Inflammatory macrophage treated with lipopolysaccharide for 1 hour (primary cell): ENCODE measurements around the gene DNAAF1.
"Not testable (repeated sequence)": the region's sequence is repeated elsewhere in the genome, so short reads cannot be mapped to it uniquely, and the experiment has no call there.

ENCODE experiments used
- DNase-seq, 2 donors: peaks; one replicate each; pipeline ENCODE4 v3.0.0-alpha.2; 2020 to 2022

Gene DNAAF1

GRCh38 chr16:84214451-84215066 is 69.5 kb downstream of the DNAAF1 start:
- peak in 1 of 2 donors; percentile 8 for DNase-seq

- no peak for DNase-seq
These were observed 70.4 kb downstream of the DNAAF1 start for GRCh38 chr16:84215531-84215930.

- DNase-seq = not testable (repeated sequence)
These were observed 71.0 kb downstream of the DNAAF1 start for GRCh38 chr16:84216144-84216543.

DNA sequence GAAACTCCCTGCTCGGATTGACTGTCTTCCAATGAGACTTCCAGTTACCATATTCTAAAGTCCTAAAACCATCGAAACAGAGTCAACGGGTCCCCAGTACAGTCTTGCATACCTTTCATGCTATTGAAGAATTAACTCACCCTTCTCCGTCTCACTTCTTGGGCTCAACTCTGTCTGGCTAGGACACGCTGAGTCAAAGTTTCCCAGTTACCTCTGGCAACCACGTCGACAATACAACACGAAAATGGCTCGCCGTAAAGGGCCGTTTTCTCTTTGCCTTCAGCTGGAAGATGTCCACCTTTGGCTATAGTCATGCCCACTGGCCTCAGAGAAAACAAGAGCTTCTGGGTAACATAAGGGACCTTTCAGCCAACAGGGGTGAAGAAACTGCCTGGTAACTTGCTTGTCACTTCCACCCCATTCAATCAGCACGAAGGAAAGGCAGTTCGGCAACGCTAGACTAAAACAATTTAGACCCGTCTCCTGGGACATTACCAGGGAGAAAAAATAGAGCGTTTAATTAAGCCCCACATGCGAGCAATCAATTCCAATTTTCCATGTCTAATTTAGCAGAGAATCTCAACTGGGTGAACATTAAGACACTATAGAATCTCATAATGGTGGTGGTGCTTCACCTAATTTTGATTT is 73.2 kb downstream of the DNAAF1 start:
- no peak for DNase-seq

DNA sequence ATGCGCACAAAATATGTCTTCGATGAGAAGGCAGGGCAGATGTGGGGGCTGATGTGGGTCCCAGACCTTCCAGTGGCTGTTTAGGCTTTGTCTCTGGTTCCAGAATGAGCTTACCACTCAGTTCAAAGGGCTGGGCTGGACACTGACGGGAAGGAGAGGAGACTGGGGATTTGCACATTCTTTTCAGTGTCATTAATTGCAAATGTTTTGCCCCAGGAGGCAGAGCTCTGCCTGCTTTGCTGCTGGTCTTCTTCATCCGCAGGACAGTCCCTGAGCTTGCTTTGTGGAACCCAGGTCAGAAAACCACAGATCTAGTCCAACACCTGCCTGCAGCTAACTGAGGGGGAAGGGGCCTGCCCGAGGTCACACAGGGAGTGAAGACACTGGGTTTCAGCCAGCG is 73.8 kb downstream of the DNAAF1 start:
- DNase-seq = no peak

- DNase-seq = no peak
These were observed 75.7 kb downstream of the DNAAF1 start for GRCh38 chr16:84220851-84221250.

DNA sequence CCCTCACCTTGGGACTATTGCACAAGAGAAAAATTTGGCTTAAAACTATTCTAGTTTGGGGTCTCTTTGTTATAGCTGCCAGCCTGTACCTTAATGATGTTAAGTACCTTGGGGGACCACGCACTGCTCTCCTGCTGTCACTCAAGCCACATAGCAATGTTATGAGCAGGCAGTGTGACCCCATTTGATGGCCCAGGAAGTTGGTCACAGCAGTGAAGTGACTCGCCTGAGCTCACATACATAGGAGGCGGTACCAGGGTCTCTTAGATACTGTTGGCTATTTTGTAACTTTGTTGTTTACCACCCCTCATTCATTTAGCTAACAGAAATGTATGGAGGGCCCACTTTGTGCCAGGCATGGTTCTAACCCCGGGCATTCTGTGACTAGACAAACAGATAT is 78.3 kb downstream of the DNAAF1 start:
- no peak for DNase-seq

GRCh38 chr16:84224554-84224953 is 79.4 kb downstream of the DNAAF1 start:
- DNase-seq = no peak

DNA sequence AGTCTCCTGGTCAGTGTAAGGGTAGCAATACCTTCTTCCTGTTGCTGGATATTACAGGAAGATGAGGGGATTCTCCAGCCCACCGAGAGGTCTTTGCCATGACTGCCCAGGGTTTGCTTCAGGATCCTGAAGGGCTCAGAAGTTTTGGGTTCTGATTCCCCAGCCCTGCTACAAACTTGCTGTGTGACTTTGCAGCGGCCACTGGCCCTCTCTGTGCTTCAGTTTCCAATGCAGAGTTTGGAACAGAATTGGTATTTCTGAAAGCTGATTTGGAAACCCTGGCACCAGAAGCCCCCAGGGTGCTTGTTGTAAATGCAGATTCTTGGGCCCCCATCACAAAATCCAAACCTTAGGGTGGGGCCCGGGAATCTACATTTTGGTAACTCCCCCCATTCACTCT is 80.0 kb downstream of the DNAAF1 start:
- no peak for DNase-seq

- DNase-seq = no peak
These were observed 80.5 kb downstream of the DNAAF1 start for GRCh38 chr16:84225571-84225970.

DNA sequence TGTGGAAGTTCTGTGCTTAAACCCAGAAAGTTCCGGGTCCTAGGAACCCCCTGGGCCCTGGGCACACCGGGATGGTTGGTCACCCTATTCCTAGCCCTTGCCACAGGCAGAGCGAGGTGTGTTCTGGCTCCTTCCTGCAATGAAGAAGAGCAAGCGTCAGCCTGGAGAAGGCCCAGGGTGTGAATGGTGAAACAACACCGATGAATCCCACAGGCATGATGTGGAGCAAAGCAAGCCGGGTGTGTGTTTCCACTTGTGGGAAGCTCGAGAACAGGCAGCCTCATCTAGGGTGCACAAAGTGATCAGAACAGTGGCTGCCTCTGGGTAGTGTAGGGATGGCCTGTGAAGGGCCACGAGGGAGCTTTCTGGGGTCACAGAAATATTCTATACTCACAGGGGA is 80.9 kb downstream of the DNAAF1 start:
- no peak for DNase-seq
